Stimulated activated CD4-positive, alpha-beta T cell treated with anti-CD3 and anti-CD28 coated beads, Interleukin-2, amount 100 ng/mL, for 48 hours (primary cell): ENCODE measurements around the gene ZBTB16.

Experiments used
- DNase-seq, 2 donors: peaks; one replicate each; pipeline ENCODE4 v3.0.0-alpha.2; 2020

ZBTB16 gene

DNA sequence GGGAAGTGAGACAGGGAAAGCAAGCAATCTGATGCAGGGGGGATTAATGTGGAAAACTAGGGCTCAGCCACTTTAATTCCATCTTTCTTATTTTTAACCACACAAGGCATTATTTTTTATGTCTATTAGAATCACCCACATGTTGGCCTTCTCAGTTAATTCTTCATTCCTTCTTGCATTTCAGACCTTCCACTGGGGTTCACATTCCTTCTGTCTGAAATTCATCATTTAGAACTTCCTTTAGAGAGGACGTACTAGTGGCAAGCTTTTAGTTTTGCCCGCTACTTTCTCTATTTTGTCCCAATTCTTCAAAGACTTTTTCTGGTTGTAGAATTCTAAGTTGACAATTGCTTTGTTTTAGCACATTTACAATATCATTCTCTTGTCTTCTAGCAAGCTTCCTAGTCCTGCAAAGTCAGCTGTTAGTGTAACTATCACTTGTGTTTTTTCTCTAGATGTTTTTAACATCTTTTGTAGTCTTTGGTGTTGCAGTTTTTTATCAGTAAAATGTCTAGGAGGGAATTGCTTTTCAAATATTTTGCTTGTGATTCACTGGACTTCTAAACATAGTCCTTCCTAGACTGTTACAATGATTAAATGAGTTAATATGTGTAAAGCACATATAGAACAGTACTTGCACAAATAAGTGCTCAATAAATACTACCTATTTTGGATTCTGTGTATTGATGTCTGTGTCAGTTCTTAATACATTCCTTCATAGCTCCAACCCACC is 231.2 kb downstream of the ZBTB16 start:
- no peak for DNase-seq

DNA sequence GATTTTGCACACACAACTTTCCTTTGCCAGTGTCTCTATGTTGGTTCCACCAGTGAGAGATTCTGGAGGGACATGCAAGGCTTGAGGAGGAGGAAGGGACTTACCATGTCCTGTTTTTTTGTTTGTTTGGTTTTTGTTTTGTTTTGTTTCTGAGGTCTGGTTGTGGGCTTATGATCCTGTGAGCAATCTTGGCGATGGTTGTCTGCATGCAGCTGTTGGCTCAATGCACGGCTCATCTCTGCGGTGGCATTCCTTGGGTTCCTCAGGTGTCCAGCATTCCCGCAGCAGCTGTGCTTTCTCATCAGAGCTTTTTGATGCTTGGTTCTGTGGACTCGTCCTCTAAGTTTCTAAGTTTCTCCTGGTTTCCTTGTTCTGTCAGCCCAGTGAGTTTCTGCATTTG is 231.9 kb downstream of the ZBTB16 start:
- DNase-seq: no peak

DNA sequence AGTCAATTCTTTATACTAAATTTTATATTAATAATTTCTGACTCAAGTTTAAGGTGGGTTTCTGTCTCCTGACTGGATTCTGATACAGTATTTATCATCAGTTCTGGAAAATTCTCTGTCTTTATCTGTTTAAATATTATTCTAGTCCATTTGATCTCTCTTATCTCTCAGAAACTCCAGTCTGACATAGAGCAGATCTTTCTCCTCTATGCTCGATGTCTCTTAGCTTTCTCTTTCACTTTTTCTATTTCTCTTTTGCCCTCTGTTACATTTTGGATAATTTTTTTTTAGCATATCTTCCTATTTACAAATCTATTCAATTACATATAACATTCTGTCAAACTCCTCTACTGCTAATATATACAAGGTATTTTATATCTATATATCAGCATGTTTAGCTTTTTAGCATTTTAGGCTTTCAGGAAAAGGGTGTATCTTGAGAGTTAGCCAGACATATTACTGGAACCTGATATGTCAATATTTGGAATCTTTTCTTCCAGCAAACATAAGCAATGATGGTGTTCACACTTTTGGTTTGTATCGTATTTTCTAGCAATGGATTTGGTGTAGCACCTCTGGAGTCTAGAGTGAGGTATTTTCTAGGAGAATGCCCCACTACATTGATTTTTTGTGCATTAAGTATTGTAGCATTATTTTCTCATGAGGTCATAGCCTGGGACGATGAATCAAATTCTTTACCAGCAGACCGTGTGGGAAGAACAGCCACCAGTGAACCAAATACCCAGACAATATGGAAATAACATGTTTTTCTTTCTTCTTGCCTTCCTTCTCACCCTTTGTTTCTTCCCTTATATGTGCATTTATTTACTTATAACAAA is 232.6 kb downstream of the ZBTB16 start:
- DNase-seq: no peak

DNA sequence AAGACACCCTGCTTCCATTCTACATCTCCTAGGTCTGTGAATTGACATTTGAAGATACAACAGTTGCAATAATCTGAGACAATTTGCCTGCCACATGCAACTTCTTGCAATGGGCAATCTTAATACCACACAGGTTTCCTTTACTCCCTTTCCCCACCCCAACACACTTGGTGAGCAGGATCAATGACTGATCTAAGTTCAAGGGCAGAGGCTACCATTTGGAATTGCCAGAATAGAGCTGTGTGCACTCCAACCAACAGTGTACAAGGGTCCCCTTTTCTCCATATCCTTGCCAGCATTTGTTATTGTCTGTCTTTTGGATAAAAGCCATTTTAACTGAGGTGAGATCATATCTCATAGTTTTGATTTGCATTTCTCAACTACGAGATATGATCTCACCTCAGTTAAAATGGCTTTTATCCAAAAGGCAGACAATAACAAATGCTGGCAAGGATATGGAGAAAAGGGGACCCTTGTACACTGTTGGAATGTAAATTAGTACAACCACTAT is 233.7 kb downstream of the ZBTB16 start:
- no peak for DNase-seq

DNA sequence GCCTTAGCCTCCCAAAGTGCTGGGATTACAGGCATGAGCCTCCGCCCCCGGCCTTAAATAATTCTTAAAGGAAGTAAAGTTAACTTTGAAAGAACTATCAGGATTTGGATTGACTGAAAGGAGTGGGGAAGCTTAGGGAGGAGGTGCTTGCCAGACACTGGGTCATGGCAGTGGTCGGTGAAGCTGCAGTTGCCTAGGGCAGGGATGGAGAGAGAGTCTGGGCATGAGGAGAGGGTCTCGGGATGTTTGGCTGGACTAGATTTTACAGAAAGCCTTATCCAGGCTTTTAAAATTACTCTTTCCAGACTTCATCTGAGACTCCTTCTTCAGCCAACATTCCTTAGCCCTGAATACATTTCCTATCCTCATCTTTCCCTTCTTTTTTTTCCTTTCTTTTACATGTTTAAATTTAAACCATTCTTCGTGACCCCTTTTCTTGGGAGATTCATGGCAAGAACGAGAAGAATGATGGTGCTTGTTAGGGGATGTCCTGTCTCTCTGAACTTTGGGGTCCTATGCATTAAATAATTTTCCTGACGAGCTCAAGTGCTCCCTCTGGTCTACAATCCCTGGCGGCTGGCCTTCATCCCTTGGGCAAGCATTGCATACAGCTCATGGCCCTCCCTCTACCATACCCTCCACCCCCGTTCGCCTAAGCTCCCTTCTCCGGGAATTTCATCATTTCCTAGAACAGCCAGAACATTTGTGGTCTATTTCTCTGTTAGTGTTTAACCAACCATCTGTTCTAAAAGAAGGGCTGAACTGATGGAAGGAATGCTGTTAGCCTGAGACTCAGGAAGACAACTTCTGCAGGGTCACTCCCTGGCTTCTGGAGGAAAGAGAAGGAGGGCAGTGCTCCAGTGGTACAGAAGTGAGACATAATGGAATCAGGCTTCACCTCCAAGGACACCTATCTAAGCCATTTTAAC is 236.4 kb downstream of the ZBTB16 start, which contains the start of gene NNMT:
NNMT (plus strand) TSS at position 724 of the 929 bp plus-strand sequence; CDS start at position 882, 158 bp downstream.
- DNase-seq: no peak

DNA sequence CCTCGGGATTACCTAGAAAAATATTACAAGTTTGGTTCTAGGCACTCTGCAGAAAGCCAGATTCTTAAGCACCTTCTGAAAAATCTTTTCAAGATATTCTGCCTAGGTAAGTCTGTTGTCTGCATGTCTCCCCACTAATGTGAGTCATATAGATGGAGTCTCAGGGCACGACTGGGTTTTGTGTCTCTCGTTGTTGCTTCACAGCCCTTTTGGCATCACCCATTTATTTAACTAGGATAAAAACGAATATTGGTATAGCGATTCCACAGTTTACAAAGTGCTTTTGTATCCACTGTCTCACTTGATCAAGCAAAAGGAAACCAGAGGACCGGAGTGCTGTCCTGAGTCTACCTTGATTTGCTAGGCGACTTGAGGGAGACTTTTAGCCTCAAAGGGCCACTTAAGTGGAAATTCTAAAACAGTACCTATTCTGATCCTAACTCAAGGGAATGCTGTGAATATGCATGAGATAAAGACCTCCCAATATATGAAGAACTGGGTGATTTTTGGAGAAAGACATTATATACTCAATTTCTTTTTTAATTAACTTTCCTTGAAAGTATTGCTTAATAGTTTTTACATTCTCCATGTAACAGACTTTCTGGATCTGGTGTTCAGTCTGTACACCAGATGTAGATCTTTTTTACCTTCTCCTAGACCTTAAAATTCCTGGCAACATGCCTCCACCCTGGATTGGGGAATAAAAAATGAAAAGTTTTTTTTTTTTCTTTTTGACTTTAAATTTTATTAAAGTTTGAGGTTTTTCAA is 237.3 kb downstream of the ZBTB16 start:
- no peak for DNase-seq

DNA sequence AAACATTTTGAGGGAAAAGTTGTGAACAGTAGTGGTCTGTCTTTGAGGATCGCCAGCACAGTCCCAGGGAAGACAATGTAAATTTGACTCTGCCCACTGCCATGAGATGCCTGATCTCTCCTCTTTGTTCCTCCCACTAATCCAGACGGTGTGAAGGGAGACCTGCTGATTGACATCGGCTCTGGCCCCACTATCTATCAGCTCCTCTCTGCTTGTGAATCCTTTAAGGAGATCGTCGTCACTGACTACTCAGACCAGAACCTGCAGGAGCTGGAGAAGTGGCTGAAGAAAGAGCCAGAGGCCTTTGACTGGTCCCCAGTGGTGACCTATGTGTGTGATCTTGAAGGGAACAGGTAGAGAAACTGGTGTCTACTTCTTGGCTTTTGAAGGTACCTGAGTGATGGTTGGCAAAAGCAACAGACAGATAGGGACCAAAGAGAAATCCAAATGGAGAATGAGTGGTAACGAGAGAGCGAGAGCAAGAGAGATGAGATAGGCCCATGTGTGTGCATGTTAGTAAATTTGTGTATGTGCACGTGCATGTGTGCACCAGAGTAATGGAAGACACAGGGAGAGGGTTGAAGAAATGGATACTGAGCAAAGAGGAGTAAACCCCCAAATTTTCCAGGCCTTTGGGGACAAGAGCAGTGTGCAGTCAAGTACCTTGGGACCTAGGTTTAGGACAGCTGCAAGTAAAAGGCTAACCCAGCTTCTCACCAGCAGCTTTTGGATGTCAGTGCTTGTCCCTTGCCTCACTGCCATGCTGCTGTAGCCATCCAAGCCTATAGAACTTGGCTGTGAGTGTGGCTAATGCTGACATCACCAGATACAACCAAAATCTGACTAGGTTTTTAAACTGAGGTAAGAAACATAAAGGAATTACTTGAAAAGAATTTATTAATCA is 238.5 kb downstream of the ZBTB16 start:
- no peak for DNase-seq

DNA sequence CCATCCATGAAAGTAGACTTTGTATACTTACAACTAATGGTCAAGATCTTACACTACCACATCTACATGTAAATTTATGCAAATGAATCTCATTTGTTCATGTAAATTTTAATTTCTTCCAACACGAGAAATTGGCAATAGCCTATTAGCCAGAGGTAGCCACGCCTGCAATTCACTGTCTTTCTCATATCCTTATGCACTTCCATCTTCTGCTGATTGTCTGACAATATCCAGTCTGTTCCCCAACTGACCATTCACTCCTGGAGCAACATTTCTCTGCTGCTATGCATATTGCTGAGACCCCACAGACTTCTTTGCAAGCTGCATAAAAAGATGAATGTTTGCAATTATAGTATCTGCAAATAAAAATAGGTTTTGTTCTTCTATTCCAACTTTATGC is 239.2 kb downstream of the ZBTB16 start:
- DNase-seq: no peak
